DMS114 treated with DMSO at 0.1 percent for 48 hours (cell line): ENCODE measurements around the gene SAMD4B.

ENCODE experiments used
- DNase-seq: peaks from one replicate; lab custom pipeline; 2025; ENCODE audit not compliant: unreplicated experiment; lab: John Stamatoyannopoulos, UW

The SAMD4B gene

GRCh38 chr19:39407660-39408391 lies 65.6 kb downstream of the SAMD4B start:
- DNase-seq = no peak

GRCh38 chr19:39408392-39409207 lies 66.4 kb downstream of the SAMD4B start:
- no peak for DNase-seq

- no peak for DNase-seq
These were observed 67.2 kb downstream of the SAMD4B start for GRCh38 chr19:39409208-39410016.

DNA sequence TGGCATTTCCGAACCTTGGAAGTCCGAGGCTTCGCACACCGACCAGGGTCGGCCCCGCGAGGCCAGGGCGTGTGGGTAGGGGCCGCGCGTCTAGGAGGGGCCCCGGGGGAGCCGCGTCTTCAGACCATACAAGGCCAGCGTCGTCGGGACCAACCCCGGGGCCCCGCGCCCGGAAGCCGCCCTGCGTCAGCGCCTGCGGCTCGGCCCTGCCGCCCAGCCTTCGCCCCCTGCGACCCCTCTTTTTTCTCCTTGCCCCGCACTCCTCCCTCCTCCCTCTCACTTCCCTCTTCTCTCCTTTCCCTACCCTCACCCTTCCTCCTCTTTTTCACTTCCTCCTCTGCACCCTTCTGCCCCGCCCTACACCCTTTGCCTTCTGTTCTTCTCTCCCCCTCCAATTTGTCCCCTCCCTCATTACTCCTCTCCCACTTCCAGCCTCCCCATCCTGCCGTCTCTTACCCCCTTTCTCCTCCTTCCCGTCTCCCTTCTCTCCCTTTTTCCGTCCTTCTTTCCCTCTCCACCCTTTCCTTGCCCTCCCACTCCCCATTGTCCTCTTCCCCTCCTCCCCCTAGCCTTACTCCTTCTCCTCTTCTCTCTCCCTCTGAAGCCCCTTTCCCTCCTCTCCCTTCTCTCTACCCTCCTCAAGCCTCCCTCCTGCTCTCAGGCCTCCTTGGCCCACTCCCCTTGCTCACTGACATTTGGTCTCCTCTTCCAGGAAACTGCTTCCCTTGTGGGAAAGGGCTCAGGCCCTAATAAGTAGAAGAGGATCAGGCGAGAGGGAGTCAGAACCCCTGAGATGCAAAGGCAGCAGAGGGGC lies 68.0 kb downstream of the SAMD4B start:
- DNase-seq = no peak

- no peak for DNase-seq
These were observed 68.5 kb downstream of the SAMD4B start for GRCh38 chr19:39410831-39411080.

- DNase-seq = no peak
These were observed 69.0 kb downstream of the SAMD4B start for GRCh38 chr19:39411081-39411831.

DNA sequence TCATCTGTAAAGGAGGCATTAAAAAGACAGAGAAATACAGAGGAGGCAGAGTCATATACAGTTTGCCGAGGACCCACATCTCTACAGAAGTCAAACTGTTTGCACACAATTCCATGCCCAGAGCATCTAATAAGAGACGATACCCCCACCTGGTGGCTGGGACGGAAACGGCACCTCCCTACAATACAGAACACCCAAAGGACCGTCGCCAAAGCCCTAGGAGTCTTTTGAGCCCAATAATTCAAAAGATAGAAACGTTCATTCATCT lies 69.5 kb downstream of the SAMD4B start:
- peak; percentile 94 for DNase-seq

- peak; percentile 99 for DNase-seq
These were observed 70.1 kb downstream of the SAMD4B start, which contains the start of gene PLEKHG2 for GRCh38 chr19:39412100-39412866. Gene PLEKHG2, plus strand, starts transcription at chr19:39412669. Its CDS starts 1,418 bp downstream, at chr19:39414087.

GRCh38 chr19:39412867-39413271 lies 70.6 kb downstream of the SAMD4B start:
- no peak for DNase-seq

DNA sequence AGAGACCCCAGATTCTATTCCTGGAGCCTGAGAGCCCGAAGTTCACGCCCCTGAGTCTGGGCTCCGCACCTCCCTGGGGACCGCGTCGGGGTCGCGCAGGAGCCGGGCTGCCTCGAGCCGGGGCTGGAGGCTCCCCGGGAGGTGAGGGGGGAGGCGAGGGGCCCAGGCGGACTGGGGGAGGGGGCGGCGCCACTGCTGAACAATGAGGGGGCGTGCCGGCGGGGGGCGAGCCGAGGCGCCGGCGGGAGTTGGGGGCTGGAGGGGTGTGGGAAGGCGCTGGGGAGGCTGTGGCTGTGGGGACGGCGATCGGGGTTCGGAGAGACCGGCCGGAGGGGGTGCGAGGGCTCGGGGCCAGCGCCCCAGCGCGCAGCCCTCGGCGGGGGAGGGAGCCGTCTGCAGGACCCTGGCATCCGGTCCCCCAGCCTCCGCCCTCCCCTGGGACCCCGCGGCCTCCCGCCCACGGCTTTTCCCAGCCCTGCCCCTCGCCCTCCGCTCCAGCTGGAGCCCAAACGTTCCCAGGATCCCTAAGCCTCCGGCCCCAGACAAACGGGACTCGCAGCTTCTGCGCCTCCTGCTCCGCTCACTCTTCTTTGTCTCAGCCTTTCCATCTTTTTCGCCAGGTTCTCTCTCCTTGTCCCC lies 71.2 kb downstream of the SAMD4B start:
- no peak for DNase-seq

- DNase-seq = no peak
These were observed 71.8 kb downstream of the SAMD4B start for GRCh38 chr19:39413911-39414608.

DNA sequence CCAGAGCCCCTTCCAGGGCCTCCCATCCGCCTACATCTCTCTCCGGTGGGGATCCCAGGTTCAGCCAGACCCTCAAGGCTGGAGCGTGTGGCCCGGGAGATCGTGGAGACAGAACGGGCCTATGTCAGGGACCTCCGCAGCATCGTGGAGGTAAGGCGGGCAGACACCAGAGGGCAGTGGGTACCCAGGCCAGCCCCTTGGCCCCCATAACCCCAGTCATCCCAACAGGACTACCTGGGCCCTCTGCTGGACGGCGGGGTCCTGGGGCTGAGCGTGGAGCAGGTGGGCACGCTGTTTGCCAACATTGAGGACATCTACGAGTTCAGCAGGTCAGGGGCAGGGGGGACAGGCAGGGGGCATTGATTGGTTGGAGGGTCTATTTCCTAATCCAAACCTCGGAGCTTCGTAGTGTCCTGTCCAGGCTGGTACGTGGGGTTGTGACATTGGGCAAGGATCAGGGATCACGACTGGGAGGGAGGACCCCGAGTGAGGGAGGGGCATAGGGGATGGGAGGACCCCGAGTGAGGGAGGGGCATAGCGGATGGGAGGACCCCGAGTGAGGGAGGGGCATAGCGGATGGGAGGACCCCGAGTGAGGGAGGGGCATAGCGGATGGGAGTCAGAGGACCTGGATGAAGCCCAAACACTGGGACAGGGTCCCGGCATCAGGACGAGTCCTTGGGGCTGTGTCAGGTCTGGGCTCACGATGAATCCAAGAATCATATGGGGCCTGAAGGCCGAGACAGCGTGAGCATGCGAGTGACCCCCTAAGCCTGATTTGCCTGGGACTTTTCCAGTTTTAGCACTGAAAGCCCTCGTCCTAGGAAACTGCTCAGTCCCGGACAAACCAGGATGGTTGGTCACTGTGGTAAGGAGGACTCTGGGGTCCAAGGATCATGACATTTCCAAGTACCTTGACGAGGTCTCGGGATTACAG lies 73.2 kb downstream of the SAMD4B start:
- DNase-seq = no peak

DNA sequence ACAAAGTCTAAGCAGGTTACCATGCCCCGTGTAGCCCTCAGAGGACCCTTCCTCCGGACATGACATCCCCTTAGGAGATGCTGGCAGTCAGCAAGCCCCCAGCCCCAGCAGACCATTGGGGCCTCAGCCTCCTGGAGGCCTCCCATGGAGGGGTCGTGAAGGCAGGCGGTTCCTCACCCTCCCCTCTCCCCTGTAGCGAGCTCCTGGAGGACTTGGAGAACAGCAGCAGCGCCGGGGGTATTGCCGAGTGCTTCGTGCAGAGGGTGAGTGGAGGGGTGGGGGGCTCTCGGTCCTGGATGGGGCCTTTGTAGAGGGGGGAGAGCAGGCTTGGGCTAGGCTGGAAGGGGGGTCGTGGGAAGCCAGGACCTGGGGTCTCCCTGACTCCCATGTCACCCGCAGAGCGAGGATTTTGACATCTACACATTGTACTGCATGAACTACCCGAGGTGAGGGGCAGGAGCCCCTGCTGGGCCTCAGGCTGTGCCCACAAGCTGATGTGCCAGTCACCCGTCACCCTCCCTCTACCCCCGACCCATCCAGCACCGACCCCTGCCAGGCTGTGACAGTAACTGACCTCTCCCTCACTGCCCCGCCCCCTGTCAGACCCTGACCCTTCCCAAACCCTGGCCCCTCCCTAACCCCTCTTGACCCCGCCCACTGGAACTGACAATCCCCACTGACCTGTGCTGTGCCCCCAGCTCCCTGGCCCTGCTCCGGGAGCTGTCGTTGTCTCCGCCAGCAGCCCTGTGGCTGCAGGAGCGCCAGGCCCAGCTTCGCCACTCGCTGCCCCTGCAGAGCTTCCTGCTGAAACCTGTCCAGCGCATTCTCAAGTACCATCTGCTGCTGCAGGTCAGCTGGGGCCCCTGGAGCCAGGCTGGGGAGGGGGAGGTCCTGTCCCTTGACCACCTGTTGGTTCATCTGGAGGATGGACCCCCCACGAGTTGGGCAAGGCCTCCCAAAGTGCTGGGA lies 74.2 kb downstream of the SAMD4B start:
- DNase-seq = no peak

DNA sequence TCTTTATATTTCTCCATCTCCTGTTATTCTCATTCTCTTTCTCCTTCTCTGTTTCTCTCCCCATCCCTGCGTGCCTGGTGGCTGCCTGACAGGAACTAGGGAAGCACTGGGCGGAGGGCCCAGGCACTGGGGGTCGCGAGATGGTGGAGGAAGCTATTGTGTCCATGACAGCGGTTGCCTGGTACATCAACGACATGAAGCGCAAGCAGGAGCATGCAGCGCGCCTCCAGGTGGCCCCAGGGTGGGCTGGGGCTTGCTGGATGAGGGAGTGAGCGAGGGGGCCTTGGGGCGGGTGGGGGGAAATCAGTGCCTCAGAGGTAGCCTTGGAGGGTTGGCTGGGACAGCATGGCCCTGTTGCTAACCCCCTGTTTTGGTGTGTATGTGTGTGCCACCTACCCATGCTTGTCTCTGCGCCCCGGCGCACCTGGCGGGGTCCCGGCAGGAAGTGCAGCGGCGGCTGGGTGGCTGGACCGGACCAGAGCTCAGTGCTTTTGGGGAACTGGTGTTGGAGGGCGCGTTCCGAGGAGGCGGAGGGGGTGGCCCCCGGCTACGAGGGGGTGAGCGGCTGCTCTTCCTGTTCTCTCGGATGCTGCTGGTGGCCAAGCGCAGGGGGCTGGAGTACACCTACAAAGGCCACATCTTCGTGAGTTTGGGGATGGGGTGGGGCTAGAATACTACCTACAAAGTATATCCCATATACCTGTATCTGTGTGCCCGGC lies 75.4 kb downstream of the SAMD4B start:
- no peak for DNase-seq

GRCh38 chr19:39419003-39419402 lies 76.8 kb downstream of the SAMD4B start:
- DNase-seq = no peak

DNA sequence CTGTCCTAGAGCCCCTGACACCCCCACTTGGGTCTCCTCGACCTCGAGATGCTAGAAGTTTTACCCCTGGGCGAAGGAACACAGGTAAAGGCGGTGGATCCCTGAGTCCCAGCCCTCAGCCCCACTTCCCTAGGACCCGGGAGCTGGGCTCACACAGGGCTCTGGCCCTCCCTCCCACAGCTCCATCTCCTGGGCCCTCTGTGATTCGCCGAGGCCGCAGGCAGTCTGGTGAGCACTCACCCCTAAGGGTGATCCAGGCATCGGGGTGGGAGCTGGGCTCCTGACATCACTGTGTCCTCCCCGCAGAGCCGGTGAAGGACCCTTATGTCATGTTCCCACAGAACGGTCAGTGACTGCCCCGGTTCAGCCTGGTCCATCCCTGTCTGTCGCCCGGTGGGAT lies 78.5 kb downstream of the SAMD4B start:
- DNase-seq = no peak
